A549 (cell line): Measurements from ENCODE around the gene DGUOK. TPM values are rescaled to one million over a fixed set of nuclear protein-coding genes. Genes with fewer than 3 reads are reported as not detected.

ENCODE experiments used
- ATAC-seq, 2 experiments: fragments of 200-7000 bp in 1 of 2; fragments of >200 bp in 1 of 2; cut with Nextera tagmentation in 1 of 2; cut with Tn5 transposase in 1 of 2; 3 replicates each; pipeline versions ENCODE4 v1.8.0 to v1.9.1; 2018 to 2020; ENCODE audit warnings: mild to moderate bottlenecking in 1 of 2, moderate library complexity in 1 of 2
- CTCF ChIA-PET: fragments of 300-600 bp; sonication (Branson Sonifier 250); formaldehyde crosslinking; extraction: SDS; loops from one replicate; lab custom pipeline; 2021; ENCODE audit warnings: antibody characterized with exemption, inconsistent platforms; lab: Yijun Ruan, JAX
- POLR2A ChIA-PET: fragments of 350-600 bp; formaldehyde crosslinking; extraction: SDS; loops from one replicate; lab custom pipeline; 2021; ENCODE audit warnings: antibody characterized with exemption, inconsistent platforms; lab: Yijun Ruan, JAX
- DNase-seq, 2 experiments: peaks; one replicate each; pipeline versions ENCODE4 v3.0.0 to v3.0.0-alpha.2; 2011 to 2016; ENCODE audit warnings: low read depth in 1 of 2, low spot score in 1 of 2
- FAIRE-seq: peaks from 2 replicates; lab custom pipeline; 2011; peaks lifted over from hg19 to GRCh38; lab: Jason Lieb, UNC
- H3K27ac ChIP-seq, 2 experiments: fragments of >200 bp; sonication (Bioruptor Twin); formaldehyde crosslinking; 3 replicates each; pipeline ENCODE4 v1.5.1; 2016 to 2017
- H3K4me1 ChIP-seq: fragments of >200 bp; sonication (Bioruptor Twin); formaldehyde crosslinking; 3 replicates; pipeline ENCODE4 v1.6.1; 2016
- H3K4me2 ChIP-seq: fragments of >200 bp; sonication (Bioruptor Twin); formaldehyde crosslinking; 3 replicates; pipeline ENCODE4 v1.6.1; 2016
- H3K4me3 ChIP-seq: fragments of >200 bp; sonication (Bioruptor Twin); formaldehyde crosslinking; 3 replicates; pipeline ENCODE4 v1.5.1; 2016
- H3K9me3 ChIP-seq: fragments of >200 bp; sonication (Bioruptor Twin); formaldehyde crosslinking; 3 replicates; pipeline ENCODE4 v1.6.1; 2016
- CBX2 ChIP-seq: fragments of 200-600 bp; sonication (generic); IDR thresholded peaks from 2 replicates; pipeline ENCODE4 v1.6.1; 2016; ENCODE audit warnings: low read depth, mild to moderate bottlenecking, borderline replicate concordance
- CEBPB ChIP-seq, 2 experiments: fragments of >200 bp in 1 of 2; sonication (Bioruptor Twin) in 1 of 2; formaldehyde crosslinking in 1 of 2; IDR thresholded peaks; 2 replicates each; pipeline ENCODE4 v1.6.1; 2012 to 2016
- CHD4 ChIP-seq: fragments of 200-600 bp; sonication (generic); IDR thresholded peaks from 2 replicates; pipeline ENCODE4 v1.6.1; 2016; ENCODE audit warnings: antibody characterized with exemption, mild to moderate bottlenecking, borderline replicate concordance
- FOSB ChIP-seq: fragments of 250-450 bp; sonication (Bioruptor Pico); IDR thresholded peaks from 2 replicates; pipeline ENCODE4 v1.5.0; 2020; ENCODE audit warnings: mild to moderate bottlenecking, moderate library complexity
- HDAC2 ChIP-seq: fragments of 200-600 bp; sonication (generic); IDR thresholded peaks from 2 replicates; pipeline ENCODE4 v1.6.1; 2016
- HEYL ChIP-seq: fragments of 250-450 bp; sonication (Bioruptor Pico); IDR thresholded peaks from 2 replicates; pipeline ENCODE4 v1.8.0; 2021; ENCODE audit warnings: mild to moderate bottlenecking, moderate library complexity
- HOXA7 ChIP-seq: fragments of 250-450 bp; sonication (Bioruptor Pico); IDR thresholded peaks from 2 replicates; pipeline ENCODE4 v1.5.0; 2020; ENCODE audit warnings: mild to moderate bottlenecking, moderate library complexity
- HOXB13 ChIP-seq: fragments of 250-450 bp; sonication (Bioruptor Pico); IDR thresholded peaks from 2 replicates; pipeline ENCODE4 v1.5.0; 2020; ENCODE audit warnings: low read depth, mild to moderate bottlenecking, moderate library complexity
- JUN ChIP-seq, 2 experiments: fragments of >200 bp; sonication (Bioruptor Twin); formaldehyde crosslinking; IDR thresholded peaks; 2 replicates in 1 of 2; 3 replicates in 1 of 2; pipeline ENCODE4 v1.6.1; 2016 to 2017
- KDM5A ChIP-seq: fragments of 200-600 bp; sonication (generic); IDR thresholded peaks from 2 replicates; pipeline ENCODE4 v1.6.1; 2016; ENCODE audit warnings: antibody characterized with exemption, mild to moderate bottlenecking
- MAZ ChIP-seq: fragments of 150-350 bp; IDR thresholded peaks from 2 replicates; pipeline ENCODE4 v1.6.1; 2014; ENCODE audit warnings: antibody characterized with exemption, low read depth, low read length, borderline replicate concordance
- NPAS2 ChIP-seq: fragments of 250-450 bp; sonication (Bioruptor Pico); IDR thresholded peaks from 2 replicates; pipeline ENCODE4 v1.8.0; 2022; ENCODE audit warnings: mild to moderate bottlenecking, moderate library complexity, borderline replicate concordance
- POLR2AphosphoS2 ChIP-seq: conservative IDR thresholded peaks from 2 replicates; pipeline ENCODE4 v1.6.1; 2012; ENCODE audit warnings: low read length, improper control_type of control experiment, inconsistent platforms
- RCOR1 ChIP-seq: fragments of 150-350 bp; IDR thresholded peaks from 2 replicates; pipeline ENCODE4 v1.6.1; 2014; ENCODE audit warnings: antibody characterized with exemption, low read length, low read depth
- RNF2 ChIP-seq: fragments of 200-600 bp; sonication (generic); IDR thresholded peaks from 2 replicates; pipeline ENCODE4 v1.6.1; 2016; ENCODE audit warnings: low read depth, mild to moderate bottlenecking, antibody characterized with exemption, moderate library complexity, borderline replicate concordance
- ZC3H11A ChIP-seq: fragments of 450-650 bp; IDR thresholded peaks from 2 replicates; pipeline ENCODE4 v1.6.1; 2014; ENCODE audit warnings: antibody characterized with exemption, mild to moderate bottlenecking
- ZNF302 ChIP-seq: fragments of 250-450 bp; sonication (Bioruptor Pico); IDR thresholded peaks from 2 replicates; pipeline ENCODE4 v1.9.0; 2021; ENCODE audit warnings: inconsistent platforms, mild to moderate bottlenecking, moderate library complexity
- ZSCAN20 ChIP-seq: fragments of 250-450 bp; sonication (Bioruptor Pico); IDR thresholded peaks from 2 replicates; pipeline ENCODE4 v1.8.0; 2022; ENCODE audit warnings: mild to moderate bottlenecking, moderate library complexity
- WGBS: methylation state at CpG from one replicate; pipeline ENCODE4 v1.1.6; 2017; ENCODE audit errors: missing lambda C conversion rate; 5-methylcytosine and 5-hydroxymethylcytosine counted together
- polyA plus RNA-seq, 4 experiments: library from polyadenylated mRNA; depleted of rRNA in 3 of 4; stranded (reverse); fragments of >200 nt; fragmentation: RNase III in 1 of 4; extraction: RNeasy Plus Mini Kit Qiagen cat#74134 plus additional on column Dnase treatment in 1 of 4; gene quantifications; 2 replicates in 3 of 4; 3 replicates in 1 of 4; pipeline ENCODE4 v1.2.3, GENCODE V29; 2011 to 2017
- TF ChIP-seq, protein P1 (sequence below): fragments of 200-600 bp; sonication (generic); IDR thresholded peaks from 2 replicates; pipeline ENCODE4 v1.6.1; 2016; ENCODE audit warnings: antibody characterized with exemption, mild to moderate bottlenecking, moderate library complexity
- TF ChIP-seq, protein P2 (sequence below): fragments of >200 bp; sonication (Bioruptor Twin); formaldehyde crosslinking; IDR thresholded peaks from 3 replicates; pipeline ENCODE4 v1.6.1; 2016
- TF ChIP-seq, protein P3 (sequence below): fragments of >200 bp; sonication (Bioruptor Twin); formaldehyde crosslinking; IDR thresholded peaks from 3 replicates; pipeline ENCODE4 v1.5.1; 2016
- TF ChIP-seq, protein P4 (sequence below): IDR thresholded peaks from 2 replicates; pipeline ENCODE4 v1.6.1; 2012; ENCODE audit warnings: low read depth, borderline replicate concordance
- TF ChIP-seq, protein P5 (sequence below): IDR thresholded peaks from 2 replicates; pipeline ENCODE4 v1.6.1; 2012
- TF ChIP-seq, protein P6 (sequence below): fragments of >200 bp; sonication (Bioruptor Twin); formaldehyde crosslinking; IDR thresholded peaks from 2 replicates; pipeline ENCODE4 v1.6.1; 2016
- TF ChIP-seq, protein P7 (sequence below): IDR thresholded peaks from 2 replicates; pipeline ENCODE4 v1.6.1; 2012

DGUOK gene
- polyA plus RNA-seq, 2 of the 4 experiments (the other 2 are of a cell fraction) = 128 to 145 TPM

DNA sequence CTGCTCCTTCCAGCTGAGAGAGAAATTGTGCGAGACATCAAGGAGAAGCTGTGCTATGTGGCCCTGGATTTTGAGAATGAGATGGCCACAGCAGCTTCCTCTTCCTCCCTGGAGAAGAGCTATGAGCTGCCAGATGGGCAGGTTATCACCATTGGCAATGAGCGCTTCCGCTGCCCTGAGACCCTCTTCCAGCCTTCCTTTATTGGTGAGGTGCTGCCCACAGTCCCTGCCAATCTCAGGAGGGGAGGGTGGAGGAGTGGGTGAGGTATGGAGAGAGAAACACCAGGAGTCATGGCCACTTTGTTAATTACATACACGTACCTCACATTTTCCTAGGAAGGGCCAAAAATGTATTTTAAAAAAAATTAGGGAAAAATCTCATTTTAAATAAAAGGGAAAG, 12.0 kb upstream of the DGUOK start:
- no peak for TF ChIP-seq ZNF302 (CRISPR knock-in tag)
- no peak for TF ChIP-seq NPAS2
- TF ChIP-seq FOSB (CRISPR knock-in tag) = no peak
- TF ChIP-seq CBX2 = no peak
- no peak for TF ChIP-seq ZC3H11A
- TF ChIP-seq, protein P1, sequence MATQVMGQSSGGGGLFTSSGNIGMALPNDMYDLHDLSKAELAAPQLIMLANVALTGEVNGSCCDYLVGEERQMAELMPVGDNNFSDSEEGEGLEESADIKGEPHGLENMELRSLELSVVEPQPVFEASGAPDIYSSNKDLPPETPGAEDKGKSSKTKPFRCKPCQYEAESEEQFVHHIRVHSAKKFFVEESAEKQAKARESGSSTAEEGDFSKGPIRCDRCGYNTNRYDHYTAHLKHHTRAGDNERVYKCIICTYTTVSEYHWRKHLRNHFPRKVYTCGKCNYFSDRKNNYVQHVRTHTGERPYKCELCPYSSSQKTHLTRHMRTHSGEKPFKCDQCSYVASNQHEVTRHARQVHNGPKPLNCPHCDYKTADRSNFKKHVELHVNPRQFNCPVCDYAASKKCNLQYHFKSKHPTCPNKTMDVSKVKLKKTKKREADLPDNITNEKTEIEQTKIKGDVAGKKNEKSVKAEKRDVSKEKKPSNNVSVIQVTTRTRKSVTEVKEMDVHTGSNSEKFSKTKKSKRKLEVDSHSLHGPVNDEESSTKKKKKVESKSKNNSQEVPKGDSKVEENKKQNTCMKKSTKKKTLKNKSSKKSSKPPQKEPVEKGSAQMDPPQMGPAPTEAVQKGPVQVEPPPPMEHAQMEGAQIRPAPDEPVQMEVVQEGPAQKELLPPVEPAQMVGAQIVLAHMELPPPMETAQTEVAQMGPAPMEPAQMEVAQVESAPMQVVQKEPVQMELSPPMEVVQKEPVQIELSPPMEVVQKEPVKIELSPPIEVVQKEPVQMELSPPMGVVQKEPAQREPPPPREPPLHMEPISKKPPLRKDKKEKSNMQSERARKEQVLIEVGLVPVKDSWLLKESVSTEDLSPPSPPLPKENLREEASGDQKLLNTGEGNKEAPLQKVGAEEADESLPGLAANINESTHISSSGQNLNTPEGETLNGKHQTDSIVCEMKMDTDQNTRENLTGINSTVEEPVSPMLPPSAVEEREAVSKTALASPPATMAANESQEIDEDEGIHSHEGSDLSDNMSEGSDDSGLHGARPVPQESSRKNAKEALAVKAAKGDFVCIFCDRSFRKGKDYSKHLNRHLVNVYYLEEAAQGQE = no peak
- TF ChIP-seq, protein P2, sequence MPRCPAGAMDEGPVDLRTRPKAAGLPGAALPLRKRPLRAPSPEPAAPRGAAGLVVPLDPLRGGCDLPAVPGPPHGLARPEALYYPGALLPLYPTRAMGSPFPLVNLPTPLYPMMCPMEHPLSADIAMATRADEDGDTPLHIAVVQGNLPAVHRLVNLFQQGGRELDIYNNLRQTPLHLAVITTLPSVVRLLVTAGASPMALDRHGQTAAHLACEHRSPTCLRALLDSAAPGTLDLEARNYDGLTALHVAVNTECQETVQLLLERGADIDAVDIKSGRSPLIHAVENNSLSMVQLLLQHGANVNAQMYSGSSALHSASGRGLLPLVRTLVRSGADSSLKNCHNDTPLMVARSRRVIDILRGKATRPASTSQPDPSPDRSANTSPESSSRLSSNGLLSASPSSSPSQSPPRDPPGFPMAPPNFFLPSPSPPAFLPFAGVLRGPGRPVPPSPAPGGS = no peak
- TF ChIP-seq KDM5A = no peak
- no peak for TF ChIP-seq POLR2AphosphoS2
- TF ChIP-seq, protein P3, sequence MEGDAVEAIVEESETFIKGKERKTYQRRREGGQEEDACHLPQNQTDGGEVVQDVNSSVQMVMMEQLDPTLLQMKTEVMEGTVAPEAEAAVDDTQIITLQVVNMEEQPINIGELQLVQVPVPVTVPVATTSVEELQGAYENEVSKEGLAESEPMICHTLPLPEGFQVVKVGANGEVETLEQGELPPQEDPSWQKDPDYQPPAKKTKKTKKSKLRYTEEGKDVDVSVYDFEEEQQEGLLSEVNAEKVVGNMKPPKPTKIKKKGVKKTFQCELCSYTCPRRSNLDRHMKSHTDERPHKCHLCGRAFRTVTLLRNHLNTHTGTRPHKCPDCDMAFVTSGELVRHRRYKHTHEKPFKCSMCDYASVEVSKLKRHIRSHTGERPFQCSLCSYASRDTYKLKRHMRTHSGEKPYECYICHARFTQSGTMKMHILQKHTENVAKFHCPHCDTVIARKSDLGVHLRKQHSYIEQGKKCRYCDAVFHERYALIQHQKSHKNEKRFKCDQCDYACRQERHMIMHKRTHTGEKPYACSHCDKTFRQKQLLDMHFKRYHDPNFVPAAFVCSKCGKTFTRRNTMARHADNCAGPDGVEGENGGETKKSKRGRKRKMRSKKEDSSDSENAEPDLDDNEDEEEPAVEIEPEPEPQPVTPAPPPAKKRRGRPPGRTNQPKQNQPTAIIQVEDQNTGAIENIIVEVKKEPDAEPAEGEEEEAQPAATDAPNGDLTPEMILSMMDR = no peak
- no peak for TF ChIP-seq HOXB13 (CRISPR knock-in tag)
- TF ChIP-seq HEYL (CRISPR knock-in tag) = no peak
- TF ChIP-seq, protein P4, sequence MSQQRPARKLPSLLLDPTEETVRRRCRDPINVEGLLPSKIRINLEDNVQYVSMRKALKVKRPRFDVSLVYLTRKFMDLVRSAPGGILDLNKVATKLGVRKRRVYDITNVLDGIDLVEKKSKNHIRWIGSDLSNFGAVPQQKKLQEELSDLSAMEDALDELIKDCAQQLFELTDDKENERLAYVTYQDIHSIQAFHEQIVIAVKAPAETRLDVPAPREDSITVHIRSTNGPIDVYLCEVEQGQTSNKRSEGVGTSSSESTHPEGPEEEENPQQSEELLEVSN = no peak
- TF ChIP-seq ZSCAN20 = no peak
- TF ChIP-seq, protein P5, sequence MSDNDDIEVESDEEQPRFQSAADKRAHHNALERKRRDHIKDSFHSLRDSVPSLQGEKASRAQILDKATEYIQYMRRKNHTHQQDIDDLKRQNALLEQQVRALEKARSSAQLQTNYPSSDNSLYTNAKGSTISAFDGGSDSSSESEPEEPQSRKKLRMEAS = no peak
- TF ChIP-seq CEBPB (IDR thresholded peaks at IDR 0.05) = no peak
- no peak for TF ChIP-seq HDAC2
- no peaks in the 10 kb centered on the region for H3K9me3 ChIP-seq
- no peak overlapping the region for H3K4me3 ChIP-seq
- no peaks in the 10 kb centered on the region for H3K4me1 ChIP-seq
- WGBS = 76% methylated on average over 4 of the region's 4 CpGs
- H3K4me2 ChIP-seq = no peak overlapping the region
- ChIA-PET POLR2A (no interaction called here), CTCF (no interaction called here)
- FAIRE-seq (no peak), DNase-seq (no peak), ATAC-seq (no peak)
- no peak overlapping the region for H3K27ac ChIP-seq

DNA sequence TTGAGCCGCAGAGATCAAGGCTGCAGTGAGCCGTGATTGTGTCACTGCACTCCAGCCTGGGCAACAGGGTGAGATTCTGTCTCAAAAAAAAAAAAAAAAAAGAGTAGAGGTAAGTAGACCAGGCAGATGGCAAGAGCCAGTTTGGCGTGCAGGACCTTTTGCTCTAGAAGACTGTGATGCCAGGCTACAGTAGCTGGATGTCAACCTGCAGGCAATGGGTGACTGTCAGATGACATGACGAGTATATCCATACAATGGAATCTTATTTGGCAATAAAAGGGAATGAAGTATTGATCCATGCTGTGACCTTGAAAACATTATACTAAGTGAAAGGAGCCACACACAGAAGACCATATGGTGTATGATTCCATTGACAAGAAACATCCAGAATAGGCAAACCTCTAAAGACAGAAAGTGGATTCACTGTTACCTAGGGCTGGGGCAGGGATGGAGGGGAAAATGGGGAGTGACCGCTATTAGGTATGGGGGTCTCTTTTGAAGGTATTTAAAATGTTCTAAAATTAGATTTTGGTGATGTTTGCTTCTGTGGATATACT, 11.2 kb upstream of the DGUOK start:
- Histone ChIP-seq H3K4me1 (no peaks in the 10 kb centered on the region), H3K4me3 (no peak overlapping the region), H3K27ac (no peak overlapping the region), H3K9me3 (no peaks in the 10 kb centered on the region), H3K4me2 (no peak overlapping the region)
- ATAC-seq (no peak), DNase-seq (no peak), FAIRE-seq (no peak)
- ChIA-PET CTCF (no interaction called here), POLR2A (no interaction called here)
- 64% methylated on average over 5 of the region's 5 CpGs for WGBS
- TF ChIP-seq, protein P2 = no peak
- no peak for TF ChIP-seq RCOR1
- TF ChIP-seq, protein P6, sequence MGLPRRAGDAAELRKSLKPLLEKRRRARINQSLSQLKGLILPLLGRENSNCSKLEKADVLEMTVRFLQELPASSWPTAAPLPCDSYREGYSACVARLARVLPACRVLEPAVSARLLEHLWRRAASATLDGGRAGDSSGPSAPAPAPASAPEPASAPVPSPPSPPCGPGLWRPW = no peak
- no peak for TF ChIP-seq CHD4
- TF ChIP-seq JUN (IDR thresholded peaks at IDR 0.05) = no peak
- TF ChIP-seq ZSCAN20 = no peak
- TF ChIP-seq HDAC2 = no peak
- TF ChIP-seq, protein P7, sequence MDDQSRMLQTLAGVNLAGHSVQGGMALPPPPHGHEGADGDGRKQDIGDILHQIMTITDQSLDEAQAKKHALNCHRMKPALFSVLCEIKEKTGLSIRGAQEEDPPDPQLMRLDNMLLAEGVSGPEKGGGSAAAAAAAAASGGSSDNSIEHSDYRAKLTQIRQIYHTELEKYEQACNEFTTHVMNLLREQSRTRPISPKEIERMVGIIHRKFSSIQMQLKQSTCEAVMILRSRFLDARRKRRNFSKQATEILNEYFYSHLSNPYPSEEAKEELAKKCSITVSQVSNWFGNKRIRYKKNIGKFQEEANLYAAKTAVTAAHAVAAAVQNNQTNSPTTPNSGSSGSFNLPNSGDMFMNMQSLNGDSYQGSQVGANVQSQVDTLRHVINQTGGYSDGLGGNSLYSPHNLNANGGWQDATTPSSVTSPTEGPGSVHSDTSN = no peak
- no peak for TF ChIP-seq POLR2AphosphoS2
- no peak for TF ChIP-seq HOXA7 (CRISPR knock-in tag)
- TF ChIP-seq MAZ = no peak
- TF ChIP-seq ZNF302 (CRISPR knock-in tag) = no peak
- no peak for TF ChIP-seq RNF2
